Choroid plexus epithelial cell (primary cell): Measurements from ENCODE around the gene CENPC.
A peak's percentile ranks its signal among the peaks of the same experiment; 100 is the strongest.

Experiments used
- DNase-seq: peaks from one replicate; pipeline ENCODE4 v3.0.0-alpha.2; 2010; ENCODE audit warnings: low read depth
- H3K4me3 ChIP-seq: 2 replicates; pipeline ENCODE4 v1.5.1; 2011; ENCODE audit warnings: low read depth, mild to moderate bottlenecking, control low read depth, low read length, moderate library complexity
- TF ChIP-seq, protein P1 (sequence below): conservative IDR thresholded peaks from 2 replicates; pipeline ENCODE4 v1.5.1; 2011; ENCODE audit warnings: low read depth, mild to moderate bottlenecking, control low read depth, inconsistent platforms, low read length, moderate library complexity

CENPC gene, protein sequence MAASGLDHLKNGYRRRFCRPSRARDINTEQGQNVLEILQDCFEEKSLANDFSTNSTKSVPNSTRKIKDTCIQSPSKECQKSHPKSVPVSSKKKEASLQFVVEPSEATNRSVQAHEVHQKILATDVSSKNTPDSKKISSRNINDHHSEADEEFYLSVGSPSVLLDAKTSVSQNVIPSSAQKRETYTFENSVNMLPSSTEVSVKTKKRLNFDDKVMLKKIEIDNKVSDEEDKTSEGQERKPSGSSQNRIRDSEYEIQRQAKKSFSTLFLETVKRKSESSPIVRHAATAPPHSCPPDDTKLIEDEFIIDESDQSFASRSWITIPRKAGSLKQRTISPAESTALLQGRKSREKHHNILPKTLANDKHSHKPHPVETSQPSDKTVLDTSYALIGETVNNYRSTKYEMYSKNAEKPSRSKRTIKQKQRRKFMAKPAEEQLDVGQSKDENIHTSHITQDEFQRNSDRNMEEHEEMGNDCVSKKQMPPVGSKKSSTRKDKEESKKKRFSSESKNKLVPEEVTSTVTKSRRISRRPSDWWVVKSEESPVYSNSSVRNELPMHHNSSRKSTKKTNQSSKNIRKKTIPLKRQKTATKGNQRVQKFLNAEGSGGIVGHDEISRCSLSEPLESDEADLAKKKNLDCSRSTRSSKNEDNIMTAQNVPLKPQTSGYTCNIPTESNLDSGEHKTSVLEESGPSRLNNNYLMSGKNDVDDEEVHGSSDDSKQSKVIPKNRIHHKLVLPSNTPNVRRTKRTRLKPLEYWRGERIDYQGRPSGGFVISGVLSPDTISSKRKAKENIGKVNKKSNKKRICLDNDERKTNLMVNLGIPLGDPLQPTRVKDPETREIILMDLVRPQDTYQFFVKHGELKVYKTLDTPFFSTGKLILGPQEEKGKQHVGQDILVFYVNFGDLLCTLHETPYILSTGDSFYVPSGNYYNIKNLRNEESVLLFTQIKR

DNA sequence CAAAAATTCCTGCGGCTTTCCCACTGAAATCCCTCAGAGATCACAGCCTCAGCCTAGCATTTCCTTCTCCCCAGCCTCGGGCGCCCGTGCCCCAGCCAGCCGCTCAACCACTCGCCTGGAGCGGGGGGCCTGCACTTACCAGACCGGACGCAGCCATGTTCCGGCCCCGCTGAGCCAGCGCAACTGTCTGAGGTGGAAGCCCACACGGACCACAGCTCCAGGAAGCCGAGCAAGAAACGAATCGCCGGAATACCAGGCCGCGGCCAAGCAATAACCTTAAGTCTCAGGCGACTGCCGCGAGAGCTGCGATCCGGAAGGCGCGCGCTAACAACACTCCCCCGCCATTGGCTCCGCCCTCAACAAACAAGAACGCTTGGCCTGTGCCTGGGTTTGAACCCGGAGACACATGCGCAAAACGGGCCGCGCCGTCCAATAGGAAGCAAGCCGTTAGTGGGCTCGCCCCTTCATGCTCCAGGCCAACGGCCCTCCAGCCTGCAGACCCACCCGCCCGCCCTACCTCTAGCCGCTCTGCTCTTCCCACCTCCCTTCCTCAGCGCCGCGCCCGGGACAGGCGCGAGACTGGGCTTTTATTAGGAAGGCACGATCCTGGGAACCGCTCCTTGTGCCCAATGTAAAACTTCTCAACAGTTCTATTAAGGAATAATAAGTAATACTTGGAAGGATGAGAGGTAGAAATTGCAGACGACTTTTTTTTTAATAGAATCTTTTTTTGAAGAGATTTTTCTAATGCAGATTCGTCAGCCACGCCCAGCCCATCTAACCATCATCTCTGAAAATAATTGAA, at the start of gene CENPC:
Gene CENPC (minus strand): TSS at position 305 of the 805 bp plus-strand sequence. CDS start 148 bp downstream, at position 157.
- H3K4me3 ChIP-seq, result peak within 1 kb of the TSS; percentile 83
- peak; percentile 99 for DNase-seq
- TF ChIP-seq, protein P1, sequence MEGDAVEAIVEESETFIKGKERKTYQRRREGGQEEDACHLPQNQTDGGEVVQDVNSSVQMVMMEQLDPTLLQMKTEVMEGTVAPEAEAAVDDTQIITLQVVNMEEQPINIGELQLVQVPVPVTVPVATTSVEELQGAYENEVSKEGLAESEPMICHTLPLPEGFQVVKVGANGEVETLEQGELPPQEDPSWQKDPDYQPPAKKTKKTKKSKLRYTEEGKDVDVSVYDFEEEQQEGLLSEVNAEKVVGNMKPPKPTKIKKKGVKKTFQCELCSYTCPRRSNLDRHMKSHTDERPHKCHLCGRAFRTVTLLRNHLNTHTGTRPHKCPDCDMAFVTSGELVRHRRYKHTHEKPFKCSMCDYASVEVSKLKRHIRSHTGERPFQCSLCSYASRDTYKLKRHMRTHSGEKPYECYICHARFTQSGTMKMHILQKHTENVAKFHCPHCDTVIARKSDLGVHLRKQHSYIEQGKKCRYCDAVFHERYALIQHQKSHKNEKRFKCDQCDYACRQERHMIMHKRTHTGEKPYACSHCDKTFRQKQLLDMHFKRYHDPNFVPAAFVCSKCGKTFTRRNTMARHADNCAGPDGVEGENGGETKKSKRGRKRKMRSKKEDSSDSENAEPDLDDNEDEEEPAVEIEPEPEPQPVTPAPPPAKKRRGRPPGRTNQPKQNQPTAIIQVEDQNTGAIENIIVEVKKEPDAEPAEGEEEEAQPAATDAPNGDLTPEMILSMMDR, result no peak

GRCh38 chr4:67593741-67594175, 48.5 kb upstream of the CENPC start:
- no peak overlapping the region for H3K4me3 ChIP-seq
- peak; percentile 74 for DNase-seq
- TF ChIP-seq, protein P1, result no peak

GRCh38 chr4:67587156-67587555, 41.9 kb upstream of the CENPC start:
- DNase-seq, result no peak
- H3K4me3 ChIP-seq, result no peak overlapping the region
- TF ChIP-seq, protein P1, result no peak

GRCh38 chr4:67584496-67584895, 39.2 kb upstream of the CENPC start:
- no peak for DNase-seq
- TF ChIP-seq, protein P1, result no peak
- no peak overlapping the region for H3K4me3 ChIP-seq

DNA sequence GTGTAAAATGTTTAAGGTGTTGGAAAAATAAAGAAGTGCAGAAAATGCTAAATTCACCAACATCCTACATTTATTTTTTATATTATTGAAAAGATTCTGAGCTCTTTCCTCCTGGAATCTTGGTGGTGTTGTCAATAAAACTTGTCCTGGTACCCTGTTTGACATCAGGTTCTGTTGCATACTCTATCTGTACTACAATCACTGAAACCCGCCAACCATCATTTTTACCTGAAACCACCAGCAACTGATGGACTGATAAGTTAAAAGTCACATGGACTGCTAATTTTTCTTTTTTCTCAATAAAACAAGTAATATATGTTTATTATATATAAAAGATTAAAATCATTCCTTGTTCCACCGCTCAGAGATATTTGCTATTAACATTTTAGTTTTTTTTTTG, 36.6 kb upstream of the CENPC start:
- H3K4me3 ChIP-seq, result no peak overlapping the region
- TF ChIP-seq, protein P1, result no peak
- DNase-seq, result no peak

GRCh38 chr4:67581208-67581857, 36.0 kb upstream of the CENPC start:
- H3K4me3 ChIP-seq, result no peak overlapping the region
- DNase-seq, result no peak
- TF ChIP-seq, protein P1, result no peak
